ENCODE measurements around the gene VEZT.

GRCh38 chr12:95258803-95259202 is 41.2 kb downstream of the VEZT start:
- TF ChIP-seq, protein P1, sequence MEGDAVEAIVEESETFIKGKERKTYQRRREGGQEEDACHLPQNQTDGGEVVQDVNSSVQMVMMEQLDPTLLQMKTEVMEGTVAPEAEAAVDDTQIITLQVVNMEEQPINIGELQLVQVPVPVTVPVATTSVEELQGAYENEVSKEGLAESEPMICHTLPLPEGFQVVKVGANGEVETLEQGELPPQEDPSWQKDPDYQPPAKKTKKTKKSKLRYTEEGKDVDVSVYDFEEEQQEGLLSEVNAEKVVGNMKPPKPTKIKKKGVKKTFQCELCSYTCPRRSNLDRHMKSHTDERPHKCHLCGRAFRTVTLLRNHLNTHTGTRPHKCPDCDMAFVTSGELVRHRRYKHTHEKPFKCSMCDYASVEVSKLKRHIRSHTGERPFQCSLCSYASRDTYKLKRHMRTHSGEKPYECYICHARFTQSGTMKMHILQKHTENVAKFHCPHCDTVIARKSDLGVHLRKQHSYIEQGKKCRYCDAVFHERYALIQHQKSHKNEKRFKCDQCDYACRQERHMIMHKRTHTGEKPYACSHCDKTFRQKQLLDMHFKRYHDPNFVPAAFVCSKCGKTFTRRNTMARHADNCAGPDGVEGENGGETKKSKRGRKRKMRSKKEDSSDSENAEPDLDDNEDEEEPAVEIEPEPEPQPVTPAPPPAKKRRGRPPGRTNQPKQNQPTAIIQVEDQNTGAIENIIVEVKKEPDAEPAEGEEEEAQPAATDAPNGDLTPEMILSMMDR (IDR thresholded peaks at IDR 0.05): no peak
- TF ChIP-seq POLR2A (IDR thresholded peaks at IDR 0.05): no peak

All from thyroid gland (tissue), 4 donors.